Fibroblast of lung (primary cell): ENCODE measurements around the gene SDCCAG8. TPM values are rescaled to one million over a fixed set of nuclear protein-coding genes. Genes with fewer than 3 reads are reported as not detected.

Experiments
- DNase-seq, 2 donors: peaks; one replicate each; pipeline versions ENCODE4 v3.0.0 to v3.0.0-alpha.2; 2010; ENCODE audit warnings: low read depth in 2 of 2
- H2AFZ ChIP-seq: 2 replicates; pipeline ENCODE4 v1.5.1; 2012; ENCODE audit warnings: low read length, control low read depth, inconsistent platforms
- H3K27ac ChIP-seq: 2 replicates; pipeline ENCODE4 v1.5.1; 2011; ENCODE audit warnings: low read length, control low read depth; ENCODE audit not compliant: insufficient read depth
- H3K27me3 ChIP-seq: 2 replicates; pipeline ENCODE4 v1.5.1; 2011; ENCODE audit warnings: mild to moderate bottlenecking, low read length; ENCODE audit not compliant: control insufficient read depth, insufficient read depth
- H3K36me3 ChIP-seq: 2 replicates; pipeline ENCODE4 v1.5.1; 2011; ENCODE audit warnings: low read length; ENCODE audit not compliant: control insufficient read depth, insufficient read depth
- H3K4me1 ChIP-seq: 2 replicates; pipeline ENCODE4 v1.5.1; 2011; ENCODE audit warnings: low read length; ENCODE audit not compliant: control insufficient read depth, insufficient read depth; ENCODE audit errors: extremely low read depth
- H3K4me2 ChIP-seq: 2 replicates; pipeline ENCODE4 v1.5.1; 2011; ENCODE audit warnings: low read length, control low read depth; ENCODE audit not compliant: insufficient read depth; ENCODE audit errors: extremely low read depth
- H3K4me3 ChIP-seq, 4 experiments: fragments of 200-600 bp in 1 of 4; sonication (generic) in 1 of 4; replicated peaks in 1 of 4; 2 replicates each; pipeline ENCODE4 v1.5.1; 2011 to 2016; ENCODE audit warnings: low read length in 4 of 4, low read depth in 3 of 4, mild to moderate bottlenecking in 3 of 4, control low read depth in 2 of 4, inconsistent platforms in 1 of 4, mixed read lengths in 1 of 4; ENCODE audit not compliant: insufficient read depth in 1 of 4; ENCODE audit errors: control extremely low read depth in 1 of 4
- H3K79me2 ChIP-seq: 2 replicates; pipeline ENCODE4 v1.5.1; 2012; ENCODE audit warnings: mild to moderate bottlenecking, low read length, inconsistent platforms; ENCODE audit not compliant: control insufficient read depth, insufficient read depth
- H3K9ac ChIP-seq: 2 replicates; pipeline ENCODE4 v1.5.1; 2011; ENCODE audit warnings: mild to moderate bottlenecking, low read length, control low read depth; ENCODE audit not compliant: insufficient read depth
- H3K9me3 ChIP-seq: 2 replicates; pipeline ENCODE4 v1.5.1; 2012; ENCODE audit warnings: low read depth, low read length; ENCODE audit not compliant: control insufficient read depth, insufficient read depth
- H4K20me1 ChIP-seq: 2 replicates; pipeline ENCODE4 v1.5.1; 2011; ENCODE audit warnings: low read length; ENCODE audit not compliant: control insufficient read depth, insufficient read depth; ENCODE audit errors: extremely low read depth
- CTCF ChIP-seq, 2 donors: IDR thresholded peaks in 1 of 2; conservative IDR thresholded peaks in 1 of 2; 1 replicate in 1 of 2; 2 replicates in 1 of 2; pipeline ENCODE4 v1.5.1; 2011 to 2012; ENCODE audit warnings: low read length in 2 of 2, control low read depth in 1 of 2, inconsistent platforms in 1 of 2, low read depth in 1 of 2, mild to moderate bottlenecking in 1 of 2
- EZH2 ChIP-seq: IDR thresholded peaks from 2 replicates; pipeline ENCODE4 v1.5.1; 2012; ENCODE audit warnings: low read length, control low read depth, mild to moderate bottlenecking; ENCODE audit errors: missing control alignments
- polyA plus RNA-seq, 2 donors: library from polyadenylated mRNA; depleted of rRNA in 1 of 2; stranded (reverse) in 1 of 2; unstranded in 1 of 2; fragments of >200 nt; gene quantifications; 2 replicates each; pipeline ENCODE4 v1.2.1, GENCODE V29; 2011 to 2012; ENCODE audit warnings: missing spikeins in 1 of 2
- total RNA-seq: library from RNA; depleted of rRNA; stranded (reverse); fragments of >200 nt; gene quantifications from 2 replicates; pipeline ENCODE4 v1.2.1, GENCODE V29; 2014

Gene SDCCAG8
- total and polyA plus RNA-seq, 2 donors (not counting 1 experiment from before 2014, with no cell fraction given) = 34.8 to 53.2 TPM

GRCh38 chr1:243258731-243259130 is 2.9 kb downstream of the SDCCAG8 start:
- DNase-seq = no peak
- Histone ChIP-seq H3K4me2 (no peak overlapping the region), H3K9ac (no peak overlapping the region), H3K4me1 (peaks cover 2% of the 10 kb centered on the region), H3K36me3 (no peaks in the 10 kb centered on the region), H2AFZ (no peak overlapping the region), H3K9me3 (no peaks in the 10 kb centered on the region), H3K27ac (no peak overlapping the region), H3K79me2 (peaks cover 67% of the 10 kb centered on the region), H3K27me3 (no peaks in the 10 kb centered on the region), H3K4me3 (no peak overlapping the region), H4K20me1 (no peaks in the 10 kb centered on the region)
- TF ChIP-seq EZH2 (no peak), CTCF (conservative IDR thresholded peaks at IDR 0.05 in 1 of 2, IDR thresholded peaks at IDR 0.05 in 1 of 2; ENCODE audit: low read depth in 1 of 2, low read length in 2 of 2) (no peak)

- DNase-seq = no peak
- no peaks in the 10 kb centered on the region for H4K20me1 ChIP-seq
- no peak overlapping the region for H3K4me3 ChIP-seq
- TF ChIP-seq EZH2 = no peak
- no peak for TF ChIP-seq CTCF (conservative IDR thresholded peaks at IDR 0.05 in 1 of 2, IDR thresholded peaks at IDR 0.05 in 1 of 2; ENCODE audit: low read depth in 1 of 2, low read length in 2 of 2)
- H3K4me2 ChIP-seq = no peak overlapping the region
- H3K9ac ChIP-seq = no peak overlapping the region
- H3K27ac ChIP-seq = no peak overlapping the region
- no peaks in the 10 kb centered on the region for H3K36me3 ChIP-seq
- H3K9me3 ChIP-seq = no peaks in the 10 kb centered on the region
- no peaks in the 10 kb centered on the region for H3K27me3 ChIP-seq
- peaks cover 6% of the 10 kb centered on the region for H3K4me1 ChIP-seq
- no peak overlapping the region for H2AFZ ChIP-seq
- H3K79me2 ChIP-seq = peaks cover 55% of the 10 kb centered on the region
Observed at GRCh38 chr1:243260221-243260880, 4.5 kb downstream of the SDCCAG8 start.

GRCh38 chr1:243261390-243261789 is 5.5 kb downstream of the SDCCAG8 start:
- Histone ChIP-seq H3K4me1 (peaks cover 6% of the 10 kb centered on the region), H4K20me1 (no peaks in the 10 kb centered on the region), H3K4me2 (no peak overlapping the region), H3K36me3 (no peaks in the 10 kb centered on the region), H3K27me3 (no peaks in the 10 kb centered on the region), H3K79me2 (peaks cover 56% of the 10 kb centered on the region), H3K9me3 (no peaks in the 10 kb centered on the region), H3K27ac (no peak overlapping the region), H3K4me3 (no peak overlapping the region), H3K9ac (no peak overlapping the region), H2AFZ (no peak overlapping the region)
- DNase-seq = peak; percentile 66 to 83
- no peak for TF ChIP-seq EZH2
- no peak for TF ChIP-seq CTCF (conservative IDR thresholded peaks at IDR 0.05 in 1 of 2, IDR thresholded peaks at IDR 0.05 in 1 of 2; ENCODE audit: low read depth in 1 of 2, low read length in 2 of 2)
